HG02610 (cell line): ENCODE measurements around the gene PTPN9.
"Not testable (repeated sequence)": the region's sequence is repeated elsewhere in the genome, so short reads cannot be mapped to it uniquely, and the experiment has no call there.

Source experiments
- ATAC-seq: cut with Tn5 transposase; IDR thresholded peaks from one replicate; pipeline ENCODE4 v1.9.1; 2021; ENCODE audit warnings: mild to moderate bottlenecking, moderate library complexity; ENCODE audit not compliant: unreplicated experiment

PTPN9 gene

DNA sequence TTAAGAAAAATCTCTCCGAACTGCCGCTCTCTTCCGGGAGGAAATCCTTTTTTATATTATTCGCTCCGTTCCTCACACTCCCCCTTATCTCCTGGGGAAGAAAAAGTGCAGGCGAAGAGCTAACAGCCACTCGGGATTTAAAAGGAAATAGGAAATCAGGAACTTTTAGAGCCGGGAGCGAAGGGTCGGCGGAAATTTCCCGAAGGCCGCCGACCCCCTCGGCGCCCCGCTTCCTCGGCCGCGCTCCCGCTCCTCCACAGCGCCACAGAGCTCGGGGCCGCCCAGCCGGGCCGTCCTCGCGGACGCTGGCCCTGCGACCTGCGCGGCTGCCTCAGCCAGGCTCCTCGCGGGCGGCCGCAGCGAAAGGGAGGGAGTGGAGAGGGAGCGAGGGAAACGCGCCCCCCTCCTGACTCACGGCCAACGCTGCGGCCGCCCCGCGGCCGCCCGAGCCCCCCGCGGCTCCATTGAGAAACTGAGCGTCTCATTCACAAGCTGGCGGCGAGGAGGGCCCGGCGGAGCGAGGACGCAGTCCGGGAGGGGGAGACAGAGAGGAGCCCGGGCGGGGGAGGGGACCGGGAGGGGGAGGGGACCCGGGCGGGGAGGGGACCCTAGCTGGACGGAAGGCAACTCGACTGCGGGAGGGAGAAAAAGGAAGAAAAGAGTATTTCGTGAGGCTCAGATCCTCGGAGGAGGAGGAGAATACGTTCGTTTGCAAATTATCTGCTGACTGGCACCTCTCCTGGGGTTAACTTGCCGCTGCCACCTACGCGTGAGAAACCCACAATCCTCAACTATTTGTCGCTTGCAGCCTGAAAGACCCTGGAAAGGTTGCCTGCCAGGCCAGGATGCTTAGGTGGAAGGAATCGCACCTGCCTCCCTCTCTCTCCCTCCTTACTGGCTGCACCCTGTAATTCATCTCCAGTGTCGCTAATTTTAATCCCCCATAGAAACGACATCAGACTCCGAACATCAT, at the start of gene PTPN9:
Gene PTPN9, minus strand, starts transcription at position 368 of the 973 bp plus-strand sequence. CDS start 539 bp downstream, outside the sequence.
- ATAC-seq: peak; percentile 54

DNA sequence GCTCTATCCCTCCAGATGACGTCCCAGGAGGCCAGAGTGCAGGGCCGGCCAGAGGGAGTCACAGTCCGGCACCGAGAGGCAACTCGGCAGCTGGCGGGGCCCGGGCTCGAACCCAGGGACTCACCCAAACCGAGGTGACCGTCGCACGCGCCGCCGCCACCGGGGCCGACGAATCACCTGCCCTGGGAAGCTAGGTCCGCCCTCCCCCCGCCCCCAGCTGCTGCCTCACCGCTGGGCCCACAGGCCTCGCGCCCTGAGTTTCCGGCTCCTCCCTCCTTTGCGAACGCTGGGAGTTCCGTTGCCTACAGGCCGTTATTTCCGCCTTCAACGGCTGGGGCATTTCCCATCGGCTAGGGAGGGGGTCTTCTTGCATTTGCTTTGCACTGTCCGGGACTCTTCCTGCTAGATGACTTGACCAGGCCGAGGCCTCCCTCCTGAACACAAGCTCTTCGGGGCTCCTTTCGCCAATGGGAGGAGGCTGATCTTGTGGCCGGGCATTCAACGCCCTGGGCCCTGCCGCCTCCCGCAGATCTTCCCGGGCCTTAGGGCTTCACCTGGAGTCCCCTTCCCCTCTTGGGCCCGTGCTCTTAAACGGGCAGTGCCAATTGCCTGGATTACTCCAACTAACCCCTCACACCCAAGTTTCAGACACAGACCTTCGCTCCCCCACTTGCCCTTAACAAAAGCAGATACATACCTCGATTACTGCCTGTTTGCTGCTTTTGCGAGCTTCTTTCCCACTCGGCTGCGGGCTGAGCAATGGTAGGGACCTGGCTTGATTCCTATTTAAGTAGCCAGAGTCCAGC, 46.6 kb upstream of the PTPN9 start, which contains the start of gene SNUPN:
Gene SNUPN, minus strand, starts transcription at position 184 of the 806 bp plus-strand sequence. CDS start 4,674 bp downstream, outside the sequence.
- ATAC-seq: peak; percentile 86

DNA sequence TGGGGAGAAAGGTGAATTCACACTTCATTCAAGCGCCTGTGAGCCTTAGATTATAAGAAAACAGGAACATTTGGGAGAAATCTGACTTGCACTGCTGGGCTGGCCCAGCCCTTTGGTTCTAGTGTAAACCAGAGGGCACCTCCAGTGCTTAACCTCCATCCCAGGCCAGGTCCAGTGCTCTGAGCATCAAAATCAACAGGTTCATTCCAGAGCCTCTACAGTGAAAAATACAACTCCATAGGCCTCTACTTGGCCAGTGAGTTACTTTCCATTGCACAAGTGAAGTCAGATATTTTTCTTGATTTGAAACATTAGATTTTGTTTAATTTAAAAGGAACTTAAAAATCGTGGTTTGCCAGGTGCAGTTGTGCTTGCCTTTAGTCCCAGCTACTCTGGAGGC, 43.4 kb upstream of the PTPN9 start:
- no peak for ATAC-seq

DNA sequence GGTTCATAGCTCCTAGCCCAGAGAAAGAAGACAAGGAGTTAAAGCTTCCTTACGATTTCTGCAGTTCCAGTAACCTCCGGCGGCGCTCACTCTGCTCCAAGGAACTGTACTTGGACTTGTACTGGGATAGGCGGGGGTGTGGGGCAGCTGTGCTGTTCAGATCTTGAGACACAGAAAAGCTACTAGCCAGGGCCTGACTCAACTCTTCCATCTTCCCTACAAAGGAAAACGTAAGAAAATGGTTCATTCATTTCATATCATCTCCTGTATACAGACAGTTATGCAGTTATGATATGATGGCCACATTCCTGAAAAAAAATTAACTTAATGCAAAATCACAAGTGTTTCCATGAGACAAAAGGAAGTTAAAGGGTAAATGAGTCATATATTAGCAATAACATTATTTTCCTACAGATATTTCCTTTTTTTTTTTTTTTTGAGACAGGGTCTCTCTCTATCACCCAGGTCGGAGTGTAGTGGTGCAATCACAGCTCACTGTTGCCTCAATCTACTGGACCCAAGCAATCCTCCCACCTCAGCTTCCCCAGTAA, 41.8 kb upstream of the PTPN9 start:
- ATAC-seq: no peak

DNA sequence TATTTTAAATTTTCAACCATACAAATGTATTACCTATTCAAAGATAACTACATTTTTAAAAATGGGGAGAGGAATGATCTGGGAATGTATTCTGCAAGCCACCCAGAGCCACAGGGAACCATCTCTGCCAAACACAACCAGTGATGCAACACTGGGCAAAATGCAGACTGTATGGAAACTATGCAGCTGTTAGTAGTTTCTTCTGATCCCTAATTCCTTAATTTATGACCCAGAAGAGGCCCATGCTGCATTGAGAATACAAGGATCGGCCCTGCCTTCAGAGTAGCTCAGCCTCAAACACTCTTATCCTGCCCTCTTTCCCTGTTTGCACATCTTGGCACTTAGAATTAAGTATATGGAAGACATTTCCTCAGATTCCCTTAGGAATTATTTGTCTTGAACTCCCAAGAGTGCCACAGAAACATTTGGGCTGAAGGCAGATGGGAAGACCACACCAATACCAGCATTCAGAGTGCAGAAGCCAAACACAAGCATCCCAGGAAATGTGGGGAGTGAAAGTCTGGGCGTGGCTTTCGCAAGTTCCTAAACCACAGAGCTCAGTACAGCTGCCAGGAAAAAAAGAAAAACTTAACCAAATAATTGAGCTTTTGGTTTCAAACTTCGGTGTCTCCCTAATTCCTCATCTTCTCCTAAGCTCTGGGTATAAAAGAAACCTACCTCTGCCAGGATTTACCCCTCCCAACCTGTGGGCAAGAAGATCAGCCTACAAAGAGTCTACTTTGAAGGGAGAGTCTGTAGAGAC, 41.1 kb upstream of the PTPN9 start:
- no peak for ATAC-seq

DNA sequence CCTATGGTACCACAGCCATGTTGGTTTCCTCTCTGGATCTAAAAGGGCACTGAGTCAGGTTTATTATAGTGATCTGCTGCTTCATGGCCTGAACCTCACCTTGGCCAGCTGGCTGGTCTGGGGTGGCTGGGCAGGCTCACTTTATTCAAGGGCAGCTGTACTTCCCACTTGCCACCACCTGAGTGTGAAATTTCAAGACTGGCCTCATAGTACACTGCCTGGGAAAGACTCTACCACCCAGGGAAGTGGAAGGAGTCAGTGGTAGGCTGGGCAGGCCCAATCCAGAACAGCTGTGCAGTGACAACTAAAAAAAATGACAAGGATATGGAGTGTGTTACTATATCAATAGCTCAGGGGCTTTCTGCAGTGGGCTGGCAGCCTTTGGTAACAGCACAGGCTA, 37.7 kb upstream of the PTPN9 start:
- no peak for ATAC-seq

DNA sequence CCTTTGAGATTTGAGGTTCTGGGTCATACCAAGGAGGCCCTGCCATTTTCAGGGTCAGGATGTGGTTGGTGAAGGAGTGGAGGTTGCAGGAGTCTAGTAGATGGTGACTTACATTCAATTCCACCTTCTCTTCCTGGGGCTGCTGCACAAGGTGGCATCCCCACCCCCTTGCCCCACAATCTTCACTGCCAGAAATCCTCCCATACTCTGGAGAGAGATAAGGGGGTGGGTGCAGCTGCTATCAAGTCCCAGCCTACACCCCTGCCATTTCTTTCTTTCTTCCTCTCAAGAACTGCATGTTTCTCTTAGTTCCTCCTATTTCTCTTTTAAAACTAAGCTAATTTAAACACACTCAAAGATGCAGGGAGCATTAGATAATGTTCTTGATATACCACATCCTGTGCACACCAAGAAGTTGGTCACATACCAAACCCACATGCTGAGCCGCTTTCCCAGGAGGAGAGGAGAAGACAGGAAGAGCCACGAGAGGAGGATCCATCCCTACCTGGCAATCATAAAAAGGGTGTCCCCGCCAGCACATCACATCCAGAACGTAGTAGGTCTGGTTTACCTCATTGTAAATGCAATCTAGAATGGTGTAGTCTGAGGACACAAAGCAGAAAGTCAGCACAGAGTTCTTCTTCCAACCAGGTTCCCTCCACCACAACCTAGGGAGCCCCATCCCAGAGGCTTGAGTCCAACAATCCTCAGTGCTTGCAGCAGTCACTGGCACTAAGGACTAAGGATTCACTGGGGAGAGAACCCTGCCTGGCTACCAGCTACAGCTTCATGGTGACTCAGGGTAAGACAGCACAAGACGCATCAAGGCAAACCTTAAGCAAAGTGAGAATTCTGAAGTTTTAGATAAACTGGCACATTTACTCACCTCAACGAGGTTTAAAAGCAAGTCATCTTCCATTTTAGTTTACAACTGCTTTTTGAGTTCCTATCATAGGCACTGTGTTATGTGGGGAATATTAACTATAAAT, 27.9 kb upstream of the PTPN9 start:
- no peak for ATAC-seq

DNA sequence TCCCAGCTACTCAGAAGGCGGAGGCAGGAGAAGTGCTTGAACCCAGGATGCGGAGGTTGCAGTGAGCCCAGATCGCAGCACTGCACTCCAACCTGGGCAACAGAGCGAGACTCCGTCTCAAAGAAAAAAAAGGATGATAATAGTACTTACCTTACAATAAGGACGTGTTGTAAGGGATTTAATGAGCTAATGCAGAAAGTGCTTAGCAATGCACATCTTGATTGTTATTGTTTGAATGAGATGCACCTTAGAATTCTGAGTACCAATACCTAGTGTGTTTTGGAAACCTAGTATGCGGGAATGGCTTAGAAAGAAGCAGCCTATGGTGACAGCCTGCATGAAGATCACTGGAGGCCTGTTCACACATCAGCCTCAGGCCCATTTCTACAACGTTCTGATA, 26.9 kb upstream of the PTPN9 start:
- ATAC-seq: no peak

DNA sequence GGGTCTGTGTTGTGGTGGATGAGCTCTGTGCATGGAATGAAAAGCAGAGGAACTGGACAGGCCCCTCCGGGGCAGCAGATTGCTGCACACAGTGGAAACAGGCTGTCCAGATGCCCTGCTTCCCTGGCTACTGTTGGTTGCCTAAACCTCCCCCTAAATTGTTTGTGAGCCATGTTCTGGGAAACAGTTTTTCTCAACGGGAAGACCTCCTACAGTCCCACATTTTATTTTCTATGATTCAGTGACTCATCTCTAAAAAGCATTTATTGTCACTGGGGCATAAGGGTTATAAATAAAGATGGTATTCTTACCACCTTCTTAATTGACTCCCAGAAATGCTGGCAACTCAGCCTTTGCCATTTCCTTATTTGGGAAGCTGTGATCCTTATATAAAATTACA, 20.3 kb upstream of the PTPN9 start:
- no peak for ATAC-seq

DNA sequence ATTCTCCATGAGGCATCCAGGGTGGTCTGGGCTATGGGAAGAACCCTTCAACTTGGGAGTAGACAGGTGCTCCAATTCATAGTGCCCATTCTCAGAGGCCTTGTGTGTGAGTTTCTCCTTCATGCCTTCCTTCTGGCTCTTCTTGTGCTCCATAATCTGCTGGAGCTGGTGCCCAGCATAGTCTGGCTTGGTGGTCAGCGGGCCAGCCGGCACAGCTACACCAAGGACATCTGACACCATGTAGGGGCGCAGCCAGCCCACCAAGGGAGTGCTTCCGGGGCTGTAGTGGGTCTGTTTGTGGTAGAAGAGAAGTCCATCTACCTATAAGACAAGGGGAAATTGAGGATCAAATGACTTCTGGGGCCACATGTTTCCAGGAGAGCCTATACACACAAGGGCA, 19.2 kb upstream of the PTPN9 start:
- ATAC-seq: no peak

DNA sequence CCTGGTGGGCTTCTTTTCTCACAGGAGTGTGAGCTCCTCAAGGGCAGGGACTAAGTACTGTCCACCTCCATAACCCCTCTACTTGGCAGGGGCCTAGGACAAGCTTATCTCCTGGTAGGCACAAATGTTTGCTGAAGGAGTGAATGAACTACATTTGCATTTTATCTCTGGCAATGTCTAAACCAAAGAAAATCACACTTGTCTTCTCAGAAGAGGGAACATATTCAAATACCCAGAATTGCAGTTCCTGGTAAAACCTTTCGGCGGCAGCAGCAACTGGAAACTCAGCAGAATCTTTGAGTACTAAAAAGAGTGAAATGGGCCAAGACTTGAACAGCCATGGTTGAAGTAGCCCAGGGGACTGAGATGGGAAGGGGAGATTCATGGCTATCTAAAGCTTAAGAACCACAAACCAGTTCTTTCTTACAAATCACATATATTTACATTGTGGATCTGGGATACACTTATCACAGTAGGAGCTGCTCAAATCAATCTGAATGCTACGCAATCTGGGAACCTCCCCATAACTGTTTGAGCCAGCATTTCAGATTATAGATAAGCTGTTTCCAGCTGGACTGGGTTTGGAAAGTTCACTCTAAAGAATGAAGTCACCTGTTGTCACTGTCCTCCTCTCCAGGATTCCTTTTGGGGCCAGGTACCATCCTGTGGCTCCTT, 18.7 kb upstream of the PTPN9 start:
- ATAC-seq: no peak

DNA sequence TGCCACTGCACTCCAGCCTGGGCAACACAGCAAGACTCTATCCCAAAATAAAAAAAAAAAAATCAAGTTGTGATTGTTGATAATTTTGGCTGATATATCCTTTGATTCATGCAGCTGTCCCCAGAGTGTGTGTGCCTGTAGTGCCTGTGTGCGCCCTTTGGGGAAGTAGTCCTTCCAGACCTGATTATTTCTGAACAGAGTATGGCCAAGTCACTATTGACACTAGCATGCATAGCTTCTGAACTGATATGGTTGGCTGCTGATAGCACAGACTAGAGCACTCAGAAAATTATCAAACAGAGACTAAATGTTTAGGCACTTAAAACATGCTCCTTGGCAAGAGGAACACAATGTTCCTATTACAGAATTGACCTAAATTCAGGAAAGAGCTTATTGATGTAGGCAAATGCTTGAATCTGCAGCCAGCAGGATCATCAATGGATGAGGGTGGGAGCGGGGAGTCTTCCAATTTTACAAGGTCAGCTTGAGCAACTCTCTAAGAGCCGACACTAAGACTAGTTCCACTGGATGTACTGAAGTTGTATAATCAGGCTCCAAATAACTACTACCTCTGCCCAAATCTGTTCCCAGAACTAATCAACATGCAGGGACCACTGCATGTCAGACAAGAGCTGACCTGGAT, 17.7 kb upstream of the PTPN9 start:
- ATAC-seq: no peak

DNA sequence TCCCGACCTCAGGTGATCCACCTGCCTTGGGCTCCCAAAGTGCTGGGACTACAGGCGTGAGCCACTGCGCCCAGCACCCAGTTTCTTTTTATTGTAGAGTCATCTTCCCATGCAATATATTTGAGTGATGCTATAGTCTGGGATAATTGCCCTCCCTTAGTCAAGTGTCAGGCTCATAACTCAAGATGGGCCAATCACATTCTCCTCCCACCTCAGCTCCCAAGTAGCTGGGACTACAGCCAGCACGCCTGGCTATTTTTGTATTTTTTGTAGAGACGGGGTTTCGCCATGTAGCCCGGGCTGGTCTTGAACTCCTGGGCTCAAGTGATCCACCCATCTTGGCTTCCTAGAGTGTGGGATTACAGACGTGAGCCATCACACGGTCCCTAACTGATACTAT, 15.2 kb upstream of the PTPN9 start:
- ATAC-seq: no peak

DNA sequence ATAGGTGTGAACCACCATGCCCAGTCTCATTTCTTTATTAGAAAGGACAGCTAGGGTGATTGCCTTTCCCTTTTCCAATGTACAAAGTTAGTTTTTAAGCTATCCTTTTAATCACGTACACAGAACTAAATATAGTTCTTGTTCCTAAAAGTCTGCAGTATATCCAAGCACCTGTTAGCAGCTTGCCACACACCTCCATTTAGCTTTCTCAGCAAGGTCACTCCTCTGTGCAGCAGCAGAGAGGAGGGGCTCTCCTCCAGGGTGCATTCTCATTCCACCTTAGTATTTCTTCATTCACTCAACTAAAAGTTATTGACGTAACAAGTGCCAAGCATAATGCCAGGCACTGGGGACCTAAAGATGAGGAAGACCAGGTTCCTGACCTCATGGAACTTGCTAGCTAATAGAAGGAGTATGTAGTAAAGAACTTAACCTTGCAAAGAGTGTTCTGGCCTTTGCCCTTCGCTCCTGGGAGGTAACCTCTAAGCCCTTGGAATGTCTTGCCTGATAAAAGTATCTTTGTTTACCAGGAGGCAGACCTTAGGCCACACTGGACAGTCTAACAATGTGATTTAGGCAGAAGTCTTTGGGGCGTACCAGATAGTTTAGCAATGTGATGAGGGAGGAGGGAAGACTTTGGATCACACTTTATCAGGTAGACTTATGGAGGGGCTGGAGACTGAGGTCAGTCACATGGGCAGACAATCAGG, 12.7 kb upstream of the PTPN9 start:
- no peak for ATAC-seq

DNA sequence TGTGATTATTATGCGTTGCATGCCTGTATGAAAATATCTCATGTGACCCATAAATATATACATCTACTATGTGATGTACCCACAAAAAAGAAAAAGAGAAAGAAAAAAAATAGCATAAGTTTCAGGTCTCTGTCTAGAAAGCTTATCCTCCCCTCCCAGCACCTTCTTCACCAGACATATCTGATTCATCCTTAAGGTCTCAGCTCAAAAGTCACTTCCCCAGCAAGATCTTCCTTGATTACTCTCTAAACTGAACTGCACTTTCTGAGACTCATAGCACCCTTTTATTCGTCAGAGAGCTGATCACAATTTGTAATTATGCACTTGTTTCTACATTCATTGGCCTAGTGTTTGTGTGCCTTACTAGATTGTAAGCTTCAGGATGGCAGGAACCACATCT, 11.1 kb upstream of the PTPN9 start:
- ATAC-seq: no peak

DNA sequence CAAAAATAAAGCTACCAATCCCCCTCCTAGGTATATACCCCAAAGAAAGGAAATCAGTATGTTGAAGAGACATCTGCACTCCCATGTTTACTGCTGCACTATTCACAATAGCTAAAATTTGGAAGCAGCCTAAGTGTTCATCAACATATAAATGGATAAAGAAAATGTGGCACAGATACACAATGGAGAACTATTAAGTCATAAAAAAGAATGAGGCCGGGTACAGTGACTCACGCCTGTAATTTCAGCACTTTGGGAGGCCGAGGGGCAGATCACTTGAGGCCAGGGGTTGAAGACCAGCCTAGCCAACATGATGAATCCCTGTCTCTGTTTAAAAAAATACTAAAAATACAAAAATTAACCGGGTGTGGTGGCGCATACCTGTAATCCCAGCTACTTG, 10.0 kb upstream of the PTPN9 start:
- ATAC-seq: no peak

DNA sequence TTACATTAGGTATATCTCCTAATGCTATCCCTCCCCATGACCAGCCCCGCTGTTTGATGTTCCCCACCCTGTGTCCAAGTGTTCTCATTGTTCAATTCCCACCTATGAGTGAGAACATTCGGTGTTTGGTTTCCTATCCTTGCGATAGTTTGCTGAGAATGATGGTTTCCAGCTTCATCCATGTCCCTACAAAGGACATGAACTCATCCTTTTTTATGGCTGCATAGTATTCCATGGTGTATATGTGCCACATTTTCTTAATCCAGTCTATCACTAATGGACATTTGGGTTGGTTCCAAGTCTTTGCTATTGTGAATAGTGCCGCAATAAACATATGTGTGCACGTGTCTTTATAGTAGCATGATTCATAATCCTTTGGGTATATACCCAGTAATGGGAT, 7.3 kb upstream of the PTPN9 start:
- not testable (repeated sequence) for ATAC-seq

DNA sequence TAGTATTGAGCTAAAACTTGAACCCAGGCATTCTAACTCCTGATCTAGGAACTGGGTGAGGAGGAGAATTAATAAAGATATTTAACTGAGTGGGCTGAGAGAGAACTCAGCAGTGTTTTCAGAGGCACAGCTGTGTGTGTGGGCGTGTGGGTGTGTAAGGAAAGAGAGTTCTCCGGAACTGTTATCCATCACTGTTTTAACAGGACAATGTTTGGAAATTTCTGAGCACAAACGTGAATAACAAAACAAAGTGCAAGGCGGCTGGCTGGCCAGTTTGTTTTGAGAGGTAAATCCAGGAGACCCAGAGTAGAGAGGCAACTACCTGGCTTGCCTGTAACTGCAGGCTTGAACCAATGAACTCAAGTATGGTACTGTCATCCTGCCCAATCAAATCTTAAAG, 5.0 kb upstream of the PTPN9 start:
- ATAC-seq: no peak
